SK-N-MC (cell line): ENCODE data around the gene SPATA6.

Source experiments
- EZH2 ChIP-seq: fragments of 200-600 bp; sonication (generic); IDR thresholded peaks from one replicate; pipeline ENCODE4 v1.6.1; 2017; ENCODE audit warnings: antibody characterized with exemption
- POLR2AphosphoS5 ChIP-seq: IDR thresholded peaks from 2 replicates; pipeline ENCODE4 v1.6.1; 2012; ENCODE audit warnings: mild to moderate bottlenecking, low read depth, low read length, borderline replicate concordance

DNA sequence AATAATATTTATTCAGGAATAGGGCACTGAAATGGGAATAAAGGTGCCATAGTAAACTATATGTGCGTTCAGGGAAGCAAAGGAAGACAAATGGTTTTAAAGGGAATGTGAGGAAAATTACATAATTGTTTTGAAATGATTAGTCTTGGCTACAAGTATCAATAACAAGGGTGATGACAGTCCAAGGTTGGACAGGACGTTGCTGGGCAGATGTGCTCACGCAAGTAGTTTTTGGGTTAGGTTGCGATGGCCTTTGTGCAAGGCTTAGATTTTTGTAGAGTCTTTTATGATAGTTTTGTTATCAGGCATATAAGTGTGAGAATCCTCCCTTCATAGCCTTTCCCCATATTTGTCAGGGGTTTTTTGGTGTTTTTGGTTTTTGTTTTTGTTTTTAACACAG is 57.0 kb downstream of the SPATA6 start:
- TF ChIP-seq EZH2, result no peak
- no peak for TF ChIP-seq POLR2AphosphoS5
